ENCODE data around the gene SPIN4. TPM values are rescaled to one million over a fixed set of nuclear protein-coding genes. Genes with fewer than 3 reads are reported as not detected.
A peak's percentile ranks its signal among the peaks of the same experiment; 100 is the strongest.

The SPIN4 gene
- total RNA-seq, 1 experiment from 2014 or later = 20.1 TPM

GRCh38 chrX:63349307-63349706, 1.8 kb downstream of the SPIN4 start:
- no peaks in the 10 kb centered on the region; the same call in 1 of the 2 replicates for H3K36me3 ChIP-seq (ENCODE audit: low read depth)
- H3F3A ChIP-seq (ENCODE audit: insufficient read depth, low read depth) = 0 out of 2 replicates have a peak, but pooled peaks cover 8% of the 10 kb centered on the region
- intact Hi-C loops (cut with micrococcal nuclease; ENCODE audit: unreplicated experiment) = no loop called here
- H3K9me3 ChIP-seq (ENCODE audit: insufficient read depth, low read depth) = no peaks in the 10 kb centered on the region
- no peak for DNase-seq
- H3K79me2 ChIP-seq (ENCODE audit: low read depth) = peaks cover 43% of the 10 kb centered on the region
- no peak overlapping the region for H2AFZ ChIP-seq
- peak overlapping the region; percentile 91 for H3K4me2 ChIP-seq
- no TSS peak for BruUV-seq (replicated peaks)
- TF ChIP-seq EZH2 (IDR thresholded peaks at IDR 0.05; ENCODE audit: low read depth) = no peak
- TF ChIP-seq CTCF (conservative IDR thresholded peaks at IDR 0.05) = no peak
- ChIA-PET CTCF (no interaction called here), POLR2A (ENCODE audit: unreplicated experiment) (no interaction called here)
- H3K27me3 ChIP-seq (ENCODE audit: insufficient read depth, low read depth) = no peaks in the 10 kb centered on the region
- peaks cover 22% of the 10 kb centered on the region for H3K4me1 ChIP-seq (replicated peaks; ENCODE audit: insufficient read depth)
- H3K9me2 ChIP-seq (ENCODE audit: insufficient read depth) = no peaks in the 10 kb centered on the region
- H3K4me3 ChIP-seq = peak overlapping the region; percentile 83
- no peak overlapping the region for H3K27ac ChIP-seq
- H4K20me1 ChIP-seq (ENCODE audit: insufficient read depth) = no peaks in the 10 kb centered on the region

GRCh38 chrX:63330681-63331080, 20.5 kb downstream of the SPIN4 start:
- Histone ChIP-seq H3F3A (ENCODE audit: insufficient read depth, low read depth) (no peaks in the 10 kb centered on the region), H3K36me3 (ENCODE audit: low read depth) (no peaks in the 10 kb centered on the region), H3K4me1 (replicated peaks; ENCODE audit: insufficient read depth) (peaks cover 9% of the 10 kb centered on the region; the same call in 1 of the 2 replicates), H4K20me1 (ENCODE audit: insufficient read depth) (no peaks in the 10 kb centered on the region), H3K27ac (0 out of 2 replicates have a peak overlapping the region, but pooled peaks have one; percentile 37), H3K4me3 (no peak overlapping the region), H2AFZ (no peak overlapping the region), H3K9me3 (ENCODE audit: insufficient read depth, low read depth) (no peaks in the 10 kb centered on the region), H3K27me3 (ENCODE audit: insufficient read depth, low read depth) (no peaks in the 10 kb centered on the region), H3K79me2 (ENCODE audit: low read depth) (no peaks in the 10 kb centered on the region), H3K9me2 (ENCODE audit: insufficient read depth) (no peaks in the 10 kb centered on the region), H3K4me2 (no peak overlapping the region)
- ChIA-PET POLR2A (ENCODE audit: unreplicated experiment) (interaction anchor here (0.5 kb wide), 1 partner anchor 327 kb away, joined by 3 read pairs; no protein-coding TSS in a partner anchor), CTCF (no interaction called here)
- intact Hi-C loops (cut with micrococcal nuclease; ENCODE audit: unreplicated experiment) = no loop called here
- DNase-seq = peak; percentile 29 to 66
- no TSS peak for BruUV-seq (replicated peaks)
- no peak for TF ChIP-seq EZH2 (IDR thresholded peaks at IDR 0.05; ENCODE audit: low read depth)
- TF ChIP-seq CTCF (conservative IDR thresholded peaks at IDR 0.05) = no peak

- ChIA-PET CTCF (no interaction called here), POLR2A (ENCODE audit: unreplicated experiment) (no interaction called here)
- Histone ChIP-seq H3F3A (ENCODE audit: insufficient read depth, low read depth) (no peaks in the 10 kb centered on the region), H3K36me3 (ENCODE audit: low read depth) (no peaks in the 10 kb centered on the region), H3K27me3 (ENCODE audit: insufficient read depth, low read depth) (no peaks in the 10 kb centered on the region), H3K27ac (no peak overlapping the region), H3K4me2 (no peak overlapping the region), H4K20me1 (ENCODE audit: insufficient read depth) (no peaks in the 10 kb centered on the region), H3K79me2 (ENCODE audit: low read depth) (no peaks in the 10 kb centered on the region), H3K4me3 (no peak overlapping the region), H2AFZ (no peak overlapping the region), H3K9me2 (ENCODE audit: insufficient read depth) (no peaks in the 10 kb centered on the region), H3K4me1 (replicated peaks; ENCODE audit: insufficient read depth) (peaks cover 9% of the 10 kb centered on the region; the same call in 1 of the 2 replicates), H3K9me3 (ENCODE audit: insufficient read depth, low read depth) (no peaks in the 10 kb centered on the region)
- no peak for DNase-seq
- intact Hi-C loops (cut with micrococcal nuclease; ENCODE audit: unreplicated experiment) = no loop called here
- TF ChIP-seq CTCF (conservative IDR thresholded peaks at IDR 0.05) = no peak
- no TSS peak for BruUV-seq (replicated peaks)
Observed at GRCh38 chrX:63327788-63328187, 23.3 kb downstream of the SPIN4 start.

All from PC-9 (cell line).